GM12878 (cell line): ENCODE data around the gene PLEKHG2. TPM values are rescaled to one million over a fixed set of nuclear protein-coding genes. Genes with fewer than 3 reads are reported as not detected.

Experiments
- ATAC-seq: fragments of 200-7000 bp; cut with Tn5 transposase; 3 replicates; pipeline ENCODE4 v1.9.1; 2020; ENCODE audit warnings: mild to moderate bottlenecking, moderate library complexity
- BruUV-seq: library from RNA; stranded (reverse); fragments of 400-500 nt; replicated peaks from 2 replicates; lab custom pipeline; 2021; lab: Mats Ljungman, UMichigan
- CTCF ChIA-PET: fragments of 300-600 bp; sonication (Branson Sonifier 250); formaldehyde crosslinking; extraction: SDS; loops from one replicate; lab custom pipeline; 2021; ENCODE audit warnings: inconsistent platforms; lab: Yijun Ruan, JAX
- POLR2A ChIA-PET: fragments of 350-600 bp; formaldehyde crosslinking; extraction: SDS; loops from one replicate; lab custom pipeline; 2021; ENCODE audit warnings: inconsistent platforms; lab: Charles Lee
- RAD21 ChIA-PET: fragments of 300-600 bp; sonication (Branson Sonifier 250); formaldehyde crosslinking; loops from one replicate; lab custom pipeline; 2023; ENCODE audit warnings: antibody characterized with exemption; ENCODE audit not compliant: unreplicated experiment; lab: Charles Lee
- SMC1A ChIA-PET: fragments of 300-600 bp; sonication (Branson Sonifier 250); formaldehyde crosslinking; loops from one replicate; lab custom pipeline; 2023; ENCODE audit not compliant: unreplicated experiment, uncharacterized antibody; lab: Charles Lee
- DNase-seq: peaks from one replicate; pipeline ENCODE4 v3.0.0-alpha.2; 2011; ENCODE audit warnings: low read depth, low spot score
- FAIRE-seq: peaks from 3 replicates; lab custom pipeline; 2011; peaks lifted over from hg19 to GRCh38; lab: Jason Lieb, UNC
- H2AFZ ChIP-seq: 2 replicates; pipeline ENCODE4 v1.6.0; 2011; ENCODE audit warnings: low read depth, low read length, control low read depth; ENCODE audit not compliant: control insufficient read depth
- H3K27ac ChIP-seq: 2 replicates; pipeline ENCODE4 v1.5.1; 2011; ENCODE audit warnings: control low read depth; ENCODE audit not compliant: control insufficient read depth, insufficient read depth
- H3K27me3 ChIP-seq, 2 experiments: replicated peaks in 1 of 2; 2 replicates each; pipeline versions ENCODE4 v1.6.0 to v1.6.1; 2011; ENCODE audit warnings: low read length in 1 of 2; ENCODE audit not compliant: control insufficient read depth in 2 of 2, insufficient read depth in 2 of 2
- H3K36me3 ChIP-seq, 2 experiments: 2 replicates each; pipeline ENCODE4 v1.5.1; 2011; ENCODE audit warnings: low read length in 1 of 2; ENCODE audit not compliant: control insufficient read depth in 2 of 2, insufficient read depth in 2 of 2
- H3K4me1 ChIP-seq: 2 replicates; pipeline ENCODE4 v1.6.1; 2011; ENCODE audit warnings: mild to moderate bottlenecking, low read length, moderate library complexity, mixed read lengths; ENCODE audit not compliant: control insufficient read depth, insufficient read depth
- H3K4me2 ChIP-seq: 2 replicates; pipeline ENCODE4 v1.6.0; 2011; ENCODE audit warnings: control low read depth; ENCODE audit not compliant: control insufficient read depth, insufficient read depth
- H3K4me3 ChIP-seq: fragments of 200-600 bp; sonication (generic); 2 replicates; pipeline ENCODE4 v1.5.1; 2016
- H3K79me2 ChIP-seq: 2 replicates; pipeline ENCODE4 v1.6.0; 2011; ENCODE audit warnings: low read length; ENCODE audit not compliant: control insufficient read depth, insufficient read depth
- H3K9ac ChIP-seq: 2 replicates; pipeline ENCODE4 v1.8.0; 2011; ENCODE audit warnings: low read length, control low read depth, mixed read lengths; ENCODE audit not compliant: control insufficient read depth, insufficient read depth
- H3K9me3 ChIP-seq: replicated peaks from 3 replicates; pipeline ENCODE4 v1.5.1; 2011; ENCODE audit warnings: mild to moderate bottlenecking, low read length; ENCODE audit not compliant: control insufficient read depth, insufficient read depth
- H4K20me1 ChIP-seq: 2 replicates; pipeline ENCODE4 v1.6.0; 2011; ENCODE audit not compliant: control insufficient read depth, insufficient read depth
- BACH1 ChIP-seq: fragments of 450-650 bp; IDR thresholded peaks from 2 replicates; pipeline ENCODE4 v1.6.1; 2017; ENCODE audit warnings: mild to moderate bottlenecking, borderline replicate concordance
- HDGF ChIP-seq: fragments of 450-650 bp; IDR thresholded peaks from 2 replicates; pipeline ENCODE4 v1.6.1; 2016; ENCODE audit warnings: antibody characterized with exemption
- MAX ChIP-seq: IDR thresholded peaks from 2 replicates; pipeline ENCODE4 v1.6.1; 2012; ENCODE audit warnings: low read depth, low read length, improper control_type of control experiment
- MLLT1 ChIP-seq: fragments of 450-650 bp; IDR thresholded peaks from 2 replicates; pipeline ENCODE4 v1.6.1; 2016; ENCODE audit warnings: mild to moderate bottlenecking
- RELB ChIP-seq: fragments of 450-650 bp; IDR thresholded peaks from 2 replicates; pipeline ENCODE4 v1.6.1; 2017; ENCODE audit warnings: low read depth, mild to moderate bottlenecking, moderate library complexity
- SRF ChIP-seq, 2 experiments: IDR thresholded peaks; 2 replicates each; pipeline ENCODE4 v1.6.1; 2011; ENCODE audit warnings: low read depth in 2 of 2, low read length in 2 of 2, mild to moderate bottlenecking in 1 of 2, moderate library complexity in 1 of 2
- ZBED1 ChIP-seq: IDR thresholded peaks from 2 replicates; pipeline ENCODE4 v1.6.1; 2016; ENCODE audit warnings: borderline replicate concordance
- ZNF274 ChIP-seq: IDR thresholded peaks from one replicate; pipeline ENCODE4 v1.8.0; 2011; ENCODE audit not compliant: insufficient read length, insufficient read depth
- WGBS: methylation state at CpG from one replicate; pipeline ENCODE4 v1.1.6; 2016; ENCODE audit warnings: low lambda C conversion rate; ENCODE audit not compliant: insufficient replicate concordance, insufficient coverage; ENCODE audit errors: missing lambda C conversion rate; 5-methylcytosine and 5-hydroxymethylcytosine counted together
- in situ Hi-C: fragments of 300-500 bp; cut with MboI; formaldehyde crosslinking; loops from 9 replicates; pipeline ENCODE4 v1.14.3; 2018; ENCODE audit warnings: mixed read lengths
- intact Hi-C: fragments of 100-400 bp; cut with micrococcal nuclease; formaldehyde crosslinking; loops from one replicate; pipeline ENCODE4 v1.14.2; 2022; ENCODE audit not compliant: unreplicated experiment
- polyA plus RNA-seq, 11 experiments: library from polyadenylated mRNA; depleted of rRNA in 4 of 11; unstranded in 6 of 11; stranded (reverse) in 5 of 11; fragments of >200 nt; fragmentation: Nextera tagmentation in 4 of 11; fragmentation: Illumina TruSeq in 1 of 11; extraction: Ambion mirVana in 4 of 11; extraction: Trizol in 1 of 11; gene quantifications; 1 replicate in 1 of 11; 2 replicates in 10 of 11; pipeline versions ENCODE4 v1.2.1 to v1.2.3, GENCODE V29; 2011 to 2016; ENCODE audit warnings: inconsistent platforms in 2 of 11, missing spikeins in 2 of 11, low read depth in 1 of 11
- total RNA-seq, 4 experiments: library from RNA; depleted of rRNA in 3 of 4; stranded (reverse); fragments of >200 nt in 3 of 4; fragmentation: Illumina TruSeq in 1 of 4; extraction: Trizol in 1 of 4; gene quantifications; 2 replicates each; pipeline versions ENCODE4 v1.2.1 to v1.2.3, GENCODE V29; 2013 to 2021

PLEKHG2 gene
- total and polyA plus RNA-seq, 10 of the 15 experiments (the other 5 are each of a cell fraction or from before 2014, with no cell fraction given): 3.0 to 62.5 (median 17.2) TPM

GRCh38 chr19:39405261-39405957, 7.1 kb upstream of the PLEKHG2 start:
- WGBS: 26% methylated on average over 15 of the region's 17 CpGs
- no peaks in the 10 kb centered on the region for H3K9me3 ChIP-seq
- FAIRE-seq: no peak
- RAD21 ChIA-PET: interaction anchor here (1.6 to 4.5 kb wide), 2 partner anchors 8 to 15 kb away, joined by 4 to 37 read pairs; partner anchors contain the start of genes MED29 and PAF1
- BruUV-seq: no TSS peak
- peak; percentile 79 to 82; a peak in 3 of 4 replicates for TF ChIP-seq SRF (IDR thresholded peaks at IDR 0.05; ENCODE audit: low read depth in 2 of 2, low read length in 2 of 2)
- no peak for TF ChIP-seq ZBED1
- TF ChIP-seq, all 136 proteins: peak for 1
- Histone ChIP-seq H3K36me3 (peaks cover 2 to 6% of the 10 kb centered on the region in 2 experiments; a peak in 2 of 4 replicates), H3K9ac (peak overlapping the region; percentile 70; the same call in 1 of the 2 replicates), H3K79me2 (peaks cover 61% of the 10 kb centered on the region), H4K20me1 (no peaks in the 10 kb centered on the region), H2AFZ (no peak overlapping the region), H3K4me2 (peak overlapping the region; percentile 100), H3K27me3 (no peaks in the 10 kb centered on the region), H3K27ac (peak overlapping the region; percentile 100), H3K4me1 (peaks cover 48% of the 10 kb centered on the region), H3K4me3 (peak overlapping the region; percentile 98)
- in situ Hi-C loops: no loop called here
- intact Hi-C loops: loop anchor here (10.0 kb wide), 1 partner anchor 431 kb away; the partner anchor contains the start of gene FBXO17
- ATAC-seq (no peak), DNase-seq (no peak)
- ChIA-PET SMC1A (no interaction called here), POLR2A (interaction anchor here (0.6 to 1.9 kb wide), 6 partner anchors 8 to 769 kb away, joined by 3 to 7 read pairs (median 4); partner anchors contain the start of genes MRPS12 and RPS16), CTCF (interaction anchor here (1.1 kb wide), 1 partner anchor 9 kb away, joined by 4 read pairs; no protein-coding TSS in a partner anchor)

GRCh38 chr19:39405958-39406655, 6.4 kb upstream of the PLEKHG2 start:
- CTCF ChIA-PET: interaction anchor here (0.8 kb wide), 1 partner anchor 8 kb away, joined by 4 read pairs; no protein-coding TSS in a partner anchor
- DNase-seq: no peak
- POLR2A ChIA-PET: interaction anchor here (0.6 to 3.9 kb wide), 7 partner anchors 9 to 1930 kb away, joined by 3 to 39 read pairs (median 5); partner anchors contain the start of genes MED29, PAF1 and RPS16
- peak overlapping the region; percentile 98 for H3K4me3 ChIP-seq
- no TSS peak for BruUV-seq
- H4K20me1 ChIP-seq: no peaks in the 10 kb centered on the region
- RAD21 ChIA-PET: interaction anchor here (0.9 to 4.5 kb wide), 2 partner anchors 8 to 71 kb away, joined by 4 to 37 read pairs; no protein-coding TSS in a partner anchor
- intact Hi-C loops (loop anchor here (10.0 kb wide), 1 partner anchor 431 kb away; the partner anchor contains the start of gene FBXO17), in situ Hi-C loops (no loop called here)
- peaks cover 62% of the 10 kb centered on the region for H3K79me2 ChIP-seq
- peak overlapping the region; percentile 92 for H3K4me2 ChIP-seq
- no peak overlapping the region for H2AFZ ChIP-seq
- WGBS: 2% methylated on average over 21 of the region's 22 CpGs
- SMC1A ChIA-PET: interaction anchor here (1.1 kb wide), 1 partner anchor 8 kb away, joined by 3 read pairs; no protein-coding TSS in a partner anchor
- peaks cover 48% of the 10 kb centered on the region for H3K4me1 ChIP-seq
- peak overlapping the region; percentile 70 for H3K9ac ChIP-seq
- no peaks in the 10 kb centered on the region for H3K27me3 ChIP-seq
- H3K27ac ChIP-seq: peak overlapping the region; percentile 100
- H3K9me3 ChIP-seq: no peaks in the 10 kb centered on the region
- no peak; the same call in 1 of the 3 replicates for ATAC-seq
- no peak for FAIRE-seq
- peaks cover 2 to 6% of the 10 kb centered on the region in 2 experiments; a peak in 2 of 4 replicates for H3K36me3 ChIP-seq
- TF ChIP-seq RELB: 0 out of 2 replicates have a peak, but pooled peaks have one; percentile 42
- TF ChIP-seq MLLT1: peak; percentile 50
- no peak for TF ChIP-seq ZNF274
- TF ChIP-seq BACH1: peak; percentile 63; the same call in 1 of the 2 replicates
- no peak for TF ChIP-seq MAX
- peak; percentile 98 for TF ChIP-seq HDGF
